ENCODE measurements around the gene LZTR1.

Gene LZTR1

DNA sequence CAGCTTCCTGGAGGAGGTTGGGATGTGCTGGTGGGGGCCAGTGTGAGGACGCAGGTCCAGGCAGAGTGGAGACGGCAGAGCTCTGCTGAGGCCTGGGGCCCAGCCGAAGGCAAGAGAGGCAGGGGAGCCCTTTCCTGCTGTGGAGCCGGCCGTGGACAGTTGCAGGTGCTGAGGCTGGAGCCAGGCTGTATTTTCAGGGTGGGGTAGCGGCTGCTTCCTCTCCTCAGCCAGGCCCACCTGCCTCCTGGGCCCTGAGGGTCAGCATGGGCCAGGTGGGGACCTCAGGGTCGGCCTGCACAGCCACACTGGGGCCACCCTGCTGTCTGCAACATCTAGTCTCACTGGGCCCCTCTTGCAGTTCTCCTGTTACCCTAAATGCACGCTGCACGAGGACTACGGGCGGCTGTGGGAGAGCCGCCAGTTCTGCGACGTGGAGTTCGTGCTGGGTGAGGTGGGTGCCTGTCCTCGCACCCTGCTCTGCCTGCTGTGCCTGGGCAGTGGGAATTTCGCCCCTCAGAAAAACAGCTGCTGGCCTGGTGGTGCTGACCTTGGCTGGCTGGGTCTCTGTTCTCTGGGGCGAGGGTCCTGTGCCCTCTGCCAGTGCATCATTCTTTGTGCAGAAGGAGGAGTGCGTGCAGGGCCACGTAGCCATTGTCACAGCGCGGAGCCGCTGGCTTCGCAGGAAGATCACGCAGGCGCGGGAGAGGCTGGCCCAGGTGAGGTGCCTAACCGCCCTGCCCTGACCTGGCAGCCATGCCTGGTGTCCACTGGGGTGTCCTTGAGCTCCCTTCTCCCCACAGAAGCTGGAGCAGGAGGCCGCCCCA, 11.4 kb downstream of the LZTR1 start:
- TF ChIP-seq, protein P1, sequence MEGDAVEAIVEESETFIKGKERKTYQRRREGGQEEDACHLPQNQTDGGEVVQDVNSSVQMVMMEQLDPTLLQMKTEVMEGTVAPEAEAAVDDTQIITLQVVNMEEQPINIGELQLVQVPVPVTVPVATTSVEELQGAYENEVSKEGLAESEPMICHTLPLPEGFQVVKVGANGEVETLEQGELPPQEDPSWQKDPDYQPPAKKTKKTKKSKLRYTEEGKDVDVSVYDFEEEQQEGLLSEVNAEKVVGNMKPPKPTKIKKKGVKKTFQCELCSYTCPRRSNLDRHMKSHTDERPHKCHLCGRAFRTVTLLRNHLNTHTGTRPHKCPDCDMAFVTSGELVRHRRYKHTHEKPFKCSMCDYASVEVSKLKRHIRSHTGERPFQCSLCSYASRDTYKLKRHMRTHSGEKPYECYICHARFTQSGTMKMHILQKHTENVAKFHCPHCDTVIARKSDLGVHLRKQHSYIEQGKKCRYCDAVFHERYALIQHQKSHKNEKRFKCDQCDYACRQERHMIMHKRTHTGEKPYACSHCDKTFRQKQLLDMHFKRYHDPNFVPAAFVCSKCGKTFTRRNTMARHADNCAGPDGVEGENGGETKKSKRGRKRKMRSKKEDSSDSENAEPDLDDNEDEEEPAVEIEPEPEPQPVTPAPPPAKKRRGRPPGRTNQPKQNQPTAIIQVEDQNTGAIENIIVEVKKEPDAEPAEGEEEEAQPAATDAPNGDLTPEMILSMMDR (IDR thresholded peaks at IDR 0.05): no peak

DNA sequence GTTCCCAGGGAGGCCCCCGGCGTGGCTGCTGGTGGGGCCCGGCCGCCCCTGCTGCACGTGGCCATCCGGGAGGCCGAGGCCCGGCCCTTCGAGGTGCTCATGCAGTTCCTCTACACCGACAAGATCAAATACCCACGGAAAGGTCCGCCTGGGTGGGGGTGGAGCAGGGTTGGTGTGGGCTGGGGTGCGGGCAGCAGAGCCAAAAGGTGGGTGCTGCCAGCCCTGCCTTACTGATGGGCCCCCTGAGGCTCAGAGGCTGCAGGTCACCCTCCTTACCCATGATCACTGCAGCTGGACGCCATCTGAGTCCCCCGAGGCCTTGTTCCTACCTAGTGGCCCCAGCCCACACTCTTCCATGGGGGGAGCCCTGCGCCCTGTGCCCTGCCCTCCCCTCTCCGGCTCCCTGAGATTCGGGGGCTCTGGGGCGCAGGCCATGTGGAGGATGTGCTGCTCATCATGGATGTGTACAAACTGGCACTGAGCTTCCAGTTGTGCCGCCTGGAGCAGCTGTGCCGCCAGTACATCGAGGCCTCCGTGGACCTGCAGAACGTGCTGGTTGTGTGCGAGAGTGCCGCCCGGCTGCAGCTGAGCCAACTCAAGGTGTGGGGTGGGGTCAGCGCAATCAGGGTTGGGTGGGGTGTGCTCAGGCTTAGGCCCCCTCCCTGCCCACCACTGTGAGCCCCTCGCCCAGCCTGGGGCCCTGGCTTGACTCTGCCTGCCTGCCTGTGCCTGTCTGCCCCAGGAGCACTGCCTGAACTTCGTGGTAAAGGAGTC, 12.2 kb downstream of the LZTR1 start:
- TF ChIP-seq, protein P1 (IDR thresholded peaks at IDR 0.05): no peak

DNA sequence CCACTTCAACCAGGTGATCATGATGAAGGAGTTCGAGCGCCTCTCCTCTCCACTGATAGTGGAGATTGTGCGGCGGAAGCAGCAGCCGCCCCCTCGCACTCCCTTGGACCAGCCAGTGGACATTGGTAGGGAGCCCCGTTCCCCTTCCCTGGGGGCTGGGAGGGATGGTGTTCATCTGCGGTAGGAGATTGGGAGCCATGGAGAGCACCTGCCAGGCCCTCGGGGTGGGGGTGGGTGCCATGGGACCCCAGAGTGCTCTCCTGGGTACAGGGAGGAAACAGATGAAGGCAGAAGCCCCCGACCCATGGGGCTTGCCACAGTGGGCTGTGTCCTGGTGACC, 12.8 kb downstream of the LZTR1 start:
- TF ChIP-seq, protein P1 (IDR thresholded peaks at IDR 0.05): no peak

DNA sequence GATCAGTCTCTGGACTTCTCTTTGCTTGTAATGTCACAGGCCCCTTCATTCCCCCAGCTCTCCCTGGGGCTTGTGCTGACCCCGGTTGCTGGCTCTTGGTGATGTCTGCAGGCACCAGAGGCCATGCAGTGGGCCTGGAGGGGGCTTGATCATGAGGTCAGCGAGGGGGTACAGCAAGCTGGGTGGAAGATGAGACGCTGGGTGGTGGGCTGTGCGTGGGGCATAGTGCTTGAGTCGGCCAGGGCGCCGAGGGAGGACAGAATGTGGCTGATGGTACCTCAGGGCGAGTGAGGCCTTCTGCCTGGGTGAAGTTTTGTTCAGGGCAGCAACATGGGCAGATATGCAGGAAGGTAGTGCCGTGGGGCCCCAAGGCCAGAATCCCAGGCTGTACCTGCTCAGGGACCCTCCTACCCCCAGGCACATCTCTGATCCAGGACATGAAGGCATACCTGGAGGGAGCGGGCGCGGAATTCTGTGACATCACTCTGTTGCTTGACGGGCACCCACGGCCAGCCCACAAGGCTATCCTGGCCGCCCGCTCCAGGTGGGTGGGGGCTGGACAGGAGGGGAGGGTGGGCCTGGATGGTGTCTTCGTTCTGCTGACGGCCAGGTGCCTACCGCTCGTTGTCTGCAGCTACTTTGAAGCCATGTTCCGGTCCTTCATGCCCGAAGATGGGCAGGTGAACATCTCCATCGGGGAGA, 13.4 kb downstream of the LZTR1 start:
- TF ChIP-seq, protein P1 (IDR thresholded peaks at IDR 0.05): no peak

DNA sequence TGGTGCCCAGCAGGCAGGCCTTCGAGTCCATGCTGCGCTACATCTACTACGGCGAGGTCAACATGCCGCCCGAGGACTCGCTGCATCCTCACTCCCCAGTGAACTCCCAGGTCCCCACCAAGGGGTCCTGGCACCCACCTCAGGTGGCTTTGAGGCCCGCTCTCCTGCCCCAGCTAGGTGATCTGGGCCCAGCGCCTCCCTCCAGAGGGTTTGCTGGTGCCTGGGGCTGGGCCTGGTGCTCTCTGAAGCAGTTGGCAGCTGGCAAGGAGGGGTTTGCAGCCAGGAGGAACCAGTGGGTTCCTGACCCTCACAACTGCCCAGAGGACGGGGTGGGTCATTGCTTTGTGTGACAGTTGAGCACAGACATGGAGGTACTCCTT, 13.9 kb downstream of the LZTR1 start:
- TF ChIP-seq, protein P1 (IDR thresholded peaks at IDR 0.05): no peak

DNA sequence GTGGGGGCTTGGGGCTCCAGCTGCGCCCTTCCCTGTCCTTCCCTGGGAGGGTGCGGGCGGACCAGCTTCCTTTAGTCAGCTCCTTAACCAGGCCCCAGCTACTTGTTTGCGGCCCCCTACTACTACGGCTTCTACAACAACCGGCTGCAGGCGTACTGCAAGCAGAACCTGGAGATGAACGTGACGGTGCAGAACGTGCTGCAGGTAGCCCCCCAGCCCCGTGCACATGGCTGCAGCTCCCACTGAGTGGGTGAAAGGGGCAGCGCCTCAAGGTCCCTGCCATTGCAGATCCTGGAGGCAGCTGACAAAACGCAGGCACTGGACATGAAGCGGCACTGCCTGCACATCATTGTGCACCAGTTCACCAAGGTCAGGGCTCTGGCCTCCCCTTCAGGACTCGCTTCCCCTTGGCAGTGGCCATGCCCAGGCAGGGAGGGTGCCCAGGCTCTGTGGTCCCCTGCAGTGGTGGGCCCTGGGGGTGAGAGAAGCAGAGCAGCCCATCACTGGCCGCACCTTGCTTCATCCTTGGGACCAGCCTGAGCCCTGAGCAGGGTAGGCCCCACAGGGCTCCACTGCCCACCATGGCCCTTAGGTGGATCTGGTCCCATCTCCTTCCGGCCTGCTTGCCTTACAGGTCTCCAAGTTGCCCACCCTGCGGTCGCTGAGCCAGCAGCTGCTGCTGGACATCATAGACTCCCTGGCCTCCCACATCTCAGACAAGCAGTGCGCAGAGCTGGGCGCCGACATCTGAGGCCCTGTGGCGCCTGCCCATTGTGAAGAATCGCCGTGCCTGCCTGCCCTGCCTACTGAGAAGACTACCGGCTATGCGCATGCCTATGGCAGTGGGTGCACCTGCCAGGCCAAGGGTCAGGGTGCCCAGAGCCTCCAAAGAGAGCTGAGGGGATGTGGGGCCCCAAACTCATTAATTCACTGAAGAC, 14.8 kb downstream of the LZTR1 start:
- TF ChIP-seq, protein P1 (IDR thresholded peaks at IDR 0.05): no peak
